Measurements from ENCODE around the gene ADAMTSL1. TPM values are rescaled to one million over a fixed set of nuclear protein-coding genes. Genes with fewer than 3 reads are reported as not detected.

Gene ADAMTSL1
- polyA plus RNA-seq, 6 donors from 2014 or later, result not detected

GRCh38 chr9:18448101-18448500 lies 25.9 kb upstream of the ADAMTSL1 start:
- Mint-ChIP-seq H3K4me3 (no peak overlapping the region), H3K9me3 (peaks cover 0 to 4% (median 0%) of the 10 kb centered on the region in 7 donors), H3K4me1 (no peaks in the 10 kb centered on the region), H3K36me3 (no peaks in the 10 kb centered on the region), H3K27me3 (peaks cover 0 to 3% (median 0%) of the 10 kb centered on the region in 3 donors), H3K27ac (no peak overlapping the region)
- DNase-seq (no peak), ATAC-seq (ENCODE audit: low read depth in 2 of 2) (no peak)

DNA sequence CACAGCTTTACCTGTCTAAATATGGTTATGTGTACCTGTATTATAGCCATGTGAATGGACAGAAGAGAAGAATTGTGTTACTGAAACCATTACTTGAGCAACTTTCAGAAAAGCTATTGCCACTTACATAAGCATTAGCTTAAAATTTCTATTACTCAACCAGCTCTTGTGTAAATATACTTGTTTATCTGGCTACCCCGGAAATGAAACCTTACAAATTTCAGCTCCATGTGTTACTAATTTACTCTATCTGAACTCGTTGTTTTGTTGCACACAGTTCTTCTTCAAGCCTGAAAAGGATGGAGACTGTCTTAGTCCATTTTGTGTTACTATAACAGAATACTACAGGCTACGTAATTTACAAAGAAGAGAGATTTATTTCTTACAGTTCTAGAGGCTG lies 22.5 kb upstream of the ADAMTSL1 start:
- Mint-ChIP-seq H3K4me3 (no peak overlapping the region), H3K27ac (no peak overlapping the region), H3K9me3 (peaks cover 0 to 4% (median 0%) of the 10 kb centered on the region in 7 donors), H3K27me3 (no peaks in the 10 kb centered on the region), H3K4me1 (no peaks in the 10 kb centered on the region), H3K36me3 (no peaks in the 10 kb centered on the region)
- DNase-seq (no peak), ATAC-seq (ENCODE audit: low read depth in 2 of 2) (no peak)

DNA sequence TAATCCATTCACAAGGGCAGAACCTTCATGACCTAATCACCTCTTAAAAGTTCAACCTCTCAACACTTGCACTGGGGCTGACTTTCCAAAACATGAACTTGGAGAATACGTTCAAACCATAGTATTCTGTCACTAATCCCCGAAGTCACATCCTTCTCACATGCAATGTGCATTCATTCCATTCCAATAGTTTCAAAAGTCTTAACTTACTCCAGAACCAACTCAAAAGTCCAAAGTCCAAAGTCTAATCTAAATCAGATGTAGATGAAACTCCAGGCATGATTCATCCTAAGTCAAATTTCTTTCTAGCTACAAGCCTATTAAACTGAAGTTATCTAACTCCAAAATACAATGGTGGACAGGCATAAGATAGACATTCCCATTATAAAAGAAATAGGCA lies 21.7 kb upstream of the ADAMTSL1 start:
- Mint-ChIP-seq H3K27ac (no peak overlapping the region), H3K27me3 (no peaks in the 10 kb centered on the region), H3K36me3 (no peaks in the 10 kb centered on the region), H3K4me1 (no peaks in the 10 kb centered on the region), H3K4me3 (no peak overlapping the region), H3K9me3 (peaks cover 0 to 4% (median 0%) of the 10 kb centered on the region in 7 donors)
- ATAC-seq (ENCODE audit: low read depth in 2 of 2) (no peak), DNase-seq (no peak)

- Mint-ChIP-seq H3K27ac (peak overlapping the region in 1 of 6 donors; percentile 10), H3K4me3 (no peak overlapping the region), H3K27me3 (no peaks in the 10 kb centered on the region), H3K9me3 (peaks cover 0 to 2% (median 0%) of the 10 kb centered on the region in 7 donors), H3K36me3 (no peaks in the 10 kb centered on the region), H3K4me1 (no peaks in the 10 kb centered on the region)
- no peak for DNase-seq
- ATAC-seq (ENCODE audit: low read depth in 2 of 2), result no peak
Observed at GRCh38 chr9:18456624-18457237, 17.2 kb upstream of the ADAMTSL1 start.

DNA sequence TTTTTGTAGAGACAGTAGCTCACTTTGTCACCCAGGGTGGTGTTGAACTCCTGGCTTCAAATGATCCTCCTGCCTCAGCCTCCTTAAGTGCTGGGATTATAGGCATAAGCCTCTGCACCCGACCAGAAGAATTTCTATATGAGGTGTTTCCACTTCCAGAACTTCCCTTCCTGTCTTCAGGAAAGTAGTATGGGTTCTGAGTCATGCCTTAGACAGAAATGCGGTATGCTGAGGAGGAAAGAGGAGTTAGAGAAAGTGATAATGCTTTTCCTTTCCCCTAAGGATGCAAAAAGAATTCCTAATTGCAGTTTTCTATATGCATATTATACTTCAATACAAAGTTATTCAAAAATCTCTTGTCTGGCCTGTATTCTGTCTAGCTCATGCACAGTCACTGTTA lies 16.4 kb upstream of the ADAMTSL1 start:
- Mint-ChIP-seq H3K27ac (no peak overlapping the region), H3K4me1 (no peaks in the 10 kb centered on the region), H3K4me3 (no peak overlapping the region), H3K9me3 (peaks cover 0 to 2% (median 0%) of the 10 kb centered on the region in 7 donors), H3K27me3 (no peaks in the 10 kb centered on the region), H3K36me3 (no peaks in the 10 kb centered on the region)
- DNase-seq (no peak), ATAC-seq (ENCODE audit: low read depth in 2 of 2) (no peak)

- H3K36me3 Mint-ChIP-seq, result no peaks in the 10 kb centered on the region
- peaks cover 0 to 3% (median 0%) of the 10 kb centered on the region in 7 donors for H3K9me3 Mint-ChIP-seq
- H3K27me3 Mint-ChIP-seq, result no peaks in the 10 kb centered on the region
- H3K4me1 Mint-ChIP-seq, result no peaks in the 10 kb centered on the region
- ATAC-seq (ENCODE audit: low read depth in 2 of 2), result no peak
- no peak overlapping the region for H3K27ac Mint-ChIP-seq
- H3K4me3 Mint-ChIP-seq, result no peak overlapping the region
- no peak for DNase-seq
Observed at GRCh38 chr9:18459962-18460584, 13.9 kb upstream of the ADAMTSL1 start.

DNA sequence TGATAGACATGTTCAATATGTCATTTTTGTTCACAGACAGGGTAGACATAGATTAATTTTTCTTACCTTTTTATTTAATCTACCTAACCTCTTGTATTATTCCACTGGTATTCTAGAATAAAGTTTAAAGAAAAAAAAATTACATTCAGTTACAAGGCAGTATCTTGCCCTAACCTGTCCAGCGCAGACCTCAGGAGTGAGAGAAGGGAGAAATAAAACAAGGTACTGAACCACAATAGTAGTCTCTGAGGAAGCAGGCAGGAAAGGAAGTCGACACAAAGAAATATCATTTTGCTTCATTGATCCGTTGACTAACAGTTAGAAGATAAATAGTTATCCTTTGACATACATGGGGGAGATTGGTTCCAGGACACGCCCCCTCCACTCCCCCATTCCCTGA lies 12.5 kb upstream of the ADAMTSL1 start:
- DNase-seq (no peak), ATAC-seq (ENCODE audit: low read depth in 2 of 2) (no peak)
- Mint-ChIP-seq H3K9me3 (peaks cover 0 to 3% (median 0%) of the 10 kb centered on the region in 7 donors), H3K36me3 (no peaks in the 10 kb centered on the region), H3K4me1 (no peaks in the 10 kb centered on the region), H3K27ac (no peak overlapping the region), H3K27me3 (no peaks in the 10 kb centered on the region), H3K4me3 (no peak overlapping the region)

DNA sequence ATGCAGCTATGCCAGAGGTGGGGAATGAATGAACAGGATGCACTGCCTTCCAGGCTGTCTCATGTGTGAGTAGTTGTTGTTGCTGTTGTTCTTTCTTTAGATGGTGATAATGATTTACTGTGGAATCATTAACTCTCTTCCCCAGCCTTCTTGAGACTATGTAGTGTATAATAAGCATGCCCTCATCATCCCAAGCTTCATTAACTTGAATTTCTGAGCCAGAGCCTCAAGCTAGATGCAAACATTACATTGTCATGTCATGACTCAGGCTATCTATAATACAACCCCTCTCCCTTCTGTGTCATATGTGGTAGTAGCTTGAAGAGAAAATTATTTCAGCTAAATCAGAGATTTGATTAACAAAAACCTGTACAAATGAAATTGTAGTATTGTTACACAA lies 10.0 kb upstream of the ADAMTSL1 start:
- Mint-ChIP-seq H3K4me3 (no peak overlapping the region), H3K9me3 (peaks cover 0 to 2% (median 0%) of the 10 kb centered on the region in 7 donors), H3K4me1 (no peaks in the 10 kb centered on the region), H3K27me3 (no peaks in the 10 kb centered on the region), H3K36me3 (no peaks in the 10 kb centered on the region), H3K27ac (no peak overlapping the region)
- ATAC-seq (ENCODE audit: low read depth in 2 of 2) (no peak), DNase-seq (no peak)

GRCh38 chr9:18466101-18466500 lies 7.9 kb upstream of the ADAMTSL1 start:
- ATAC-seq (ENCODE audit: low read depth in 2 of 2), result no peak
- no peaks in the 10 kb centered on the region for H3K27me3 Mint-ChIP-seq
- no peak for DNase-seq
- H3K36me3 Mint-ChIP-seq, result no peaks in the 10 kb centered on the region
- H3K4me3 Mint-ChIP-seq, result no peak overlapping the region
- peaks cover 0 to 9% (median 3%) of the 10 kb centered on the region in 7 donors for H3K9me3 Mint-ChIP-seq
- H3K27ac Mint-ChIP-seq, result no peak overlapping the region
- no peaks in the 10 kb centered on the region for H3K4me1 Mint-ChIP-seq

- Mint-ChIP-seq H3K27me3 (no peaks in the 10 kb centered on the region), H3K36me3 (no peaks in the 10 kb centered on the region), H3K4me1 (no peaks in the 10 kb centered on the region), H3K4me3 (no peak overlapping the region), H3K9me3 (peaks cover 0 to 9% (median 3%) of the 10 kb centered on the region in 7 donors), H3K27ac (no peak overlapping the region)
- DNase-seq (no peak), ATAC-seq (ENCODE audit: low read depth in 2 of 2) (no peak)
Observed at GRCh38 chr9:18467696-18468095, 6.3 kb upstream of the ADAMTSL1 start.

- ATAC-seq (ENCODE audit: low read depth in 2 of 2), result no peak
- H3K27me3 Mint-ChIP-seq, result peaks cover 9 to 14% (median 10%) of the 10 kb centered on the region in 3 donors
- H3K4me3 Mint-ChIP-seq, result no peak overlapping the region
- peaks cover 0 to 8% (median 0%) of the 10 kb centered on the region in 3 donors for H3K4me1 Mint-ChIP-seq
- H3K27ac Mint-ChIP-seq, result no peak overlapping the region
- no peaks in the 10 kb centered on the region for H3K36me3 Mint-ChIP-seq
- H3K9me3 Mint-ChIP-seq, result peaks cover 0 to 9% (median 2%) of the 10 kb centered on the region in 7 donors
- DNase-seq, result no peak
Observed at GRCh38 chr9:18472435-18472834, 1.5 kb upstream of the ADAMTSL1 start.

- Mint-ChIP-seq H3K27me3 (peaks cover 9 to 14% (median 10%) of the 10 kb centered on the region in 3 donors), H3K9me3 (peaks cover 0 to 9% (median 2%) of the 10 kb centered on the region in 7 donors), H3K4me1 (peaks cover 0 to 8% (median 0%) of the 10 kb centered on the region in 3 donors), H3K36me3 (no peaks in the 10 kb centered on the region), H3K27ac (peak overlapping the region in 1 of 6 donors; percentile 19), H3K4me3 (no peak overlapping the region)
- DNase-seq (no peak), ATAC-seq (ENCODE audit: low read depth in 2 of 2) (no peak)
Observed at GRCh38 chr9:18472841-18473251, 1.1 kb upstream of the ADAMTSL1 start.

DNA sequence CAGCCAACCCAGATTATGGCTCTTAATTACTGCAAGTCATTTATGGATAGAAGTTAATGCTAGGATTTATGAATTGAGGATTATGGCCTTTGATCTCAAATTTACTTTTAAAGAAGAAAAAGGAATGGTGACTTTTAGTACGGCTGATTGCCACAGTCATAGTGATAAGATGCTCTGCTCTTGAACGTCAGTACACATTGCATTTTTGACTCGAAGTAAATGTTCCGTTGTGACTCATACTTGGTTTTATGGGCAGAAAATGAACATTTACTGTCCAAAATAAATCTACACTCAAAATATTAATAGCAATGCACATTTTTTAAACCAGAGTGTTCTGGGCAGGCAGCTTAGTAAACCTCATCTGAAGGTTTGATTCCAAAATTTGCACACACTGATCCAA lies 830 bp downstream of the ADAMTSL1 start:
- H3K9me3 Mint-ChIP-seq, result peaks cover 0 to 5% (median under 1%) of the 10 kb centered on the region in 7 donors
- no peaks in the 10 kb centered on the region for H3K36me3 Mint-ChIP-seq
- H3K4me1 Mint-ChIP-seq, result peaks cover 0 to 8% (median 0%) of the 10 kb centered on the region in 3 donors
- no peak overlapping the region for H3K4me3 Mint-ChIP-seq
- peaks cover 9 to 15% (median 14%) of the 10 kb centered on the region in 3 donors for H3K27me3 Mint-ChIP-seq
- no peak for DNase-seq
- no peak overlapping the region for H3K27ac Mint-ChIP-seq
- no peak for ATAC-seq (ENCODE audit: low read depth in 2 of 2)

DNA sequence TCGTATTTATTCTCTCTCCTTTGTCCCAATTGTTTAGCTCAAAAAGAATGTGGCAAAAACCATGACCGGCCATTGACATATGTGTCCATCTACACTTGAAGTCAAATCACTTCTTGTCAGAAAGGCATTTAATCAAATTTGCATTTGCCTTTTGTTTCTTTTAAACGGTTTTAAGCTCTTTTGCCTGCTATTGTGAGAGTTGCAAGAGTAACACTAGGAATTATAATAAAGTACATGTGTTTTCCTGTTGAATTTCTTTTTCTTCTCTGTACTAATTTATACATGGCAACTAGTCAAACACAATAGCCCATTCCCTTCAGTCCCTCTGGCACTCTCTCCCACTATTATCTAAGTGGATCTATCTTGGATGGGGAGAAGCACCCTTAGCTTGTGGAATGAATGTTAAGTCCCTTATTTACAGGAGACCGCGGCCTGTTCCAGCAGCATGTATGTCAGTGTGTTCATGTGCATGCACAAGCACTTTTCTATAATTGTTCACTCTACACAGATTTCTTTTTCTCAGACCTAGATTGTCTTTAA lies 3.2 kb downstream of the ADAMTSL1 start:
- Mint-ChIP-seq H3K4me1 (peaks cover 0 to 8% (median 0%) of the 10 kb centered on the region in 3 donors), H3K27me3 (peaks cover 9 to 15% (median 14%) of the 10 kb centered on the region in 3 donors), H3K27ac (no peak overlapping the region), H3K9me3 (no peaks in the 10 kb centered on the region), H3K4me3 (no peak overlapping the region), H3K36me3 (no peaks in the 10 kb centered on the region)
- ATAC-seq (ENCODE audit: low read depth in 2 of 2) (no peak), DNase-seq (no peak)

Data from naive B cell (primary cell).